ENCODE measurements around the gene FSTL4.

Gene FSTL4

GRCh38 chr5:133508845-133509741 lies 103.2 kb downstream of the FSTL4 start:
- no peak for DNase-seq (ENCODE audit: low spot score)
- in situ Hi-C loops (cut with MboI; ENCODE audit: low sequenced_read_pairs, unreplicated experiment): no loop called here
- no peak for TF ChIP-seq CTCF (IDR thresholded peaks at IDR 0.05; ENCODE audit: borderline replicate concordance, control extremely low read depth, extremely low read depth, insufficient read depth, missing control alignments)

- TF ChIP-seq CTCF (IDR thresholded peaks at IDR 0.05; ENCODE audit: borderline replicate concordance, control extremely low read depth, extremely low read depth, insufficient read depth, missing control alignments): no peak
- in situ Hi-C loops (cut with MboI; ENCODE audit: low sequenced_read_pairs, unreplicated experiment): no loop called here
- no peak for DNase-seq (ENCODE audit: low spot score)
Measured at GRCh38 chr5:133508331-133508730, 104.0 kb downstream of the FSTL4 start.

- in situ Hi-C loops (cut with MboI; ENCODE audit: low sequenced_read_pairs, unreplicated experiment): no loop called here
- no peak for DNase-seq (ENCODE audit: low spot score)
- no peak for TF ChIP-seq CTCF (IDR thresholded peaks at IDR 0.05; ENCODE audit: borderline replicate concordance, control extremely low read depth, extremely low read depth, insufficient read depth, missing control alignments)
Measured at GRCh38 chr5:133506181-133506580, 106.2 kb downstream of the FSTL4 start.

GRCh38 chr5:133503511-133503910 lies 108.8 kb downstream of the FSTL4 start:
- DNase-seq (ENCODE audit: low spot score): no peak
- TF ChIP-seq CTCF (IDR thresholded peaks at IDR 0.05; ENCODE audit: borderline replicate concordance, control extremely low read depth, extremely low read depth, insufficient read depth, missing control alignments): no peak
- in situ Hi-C loops (cut with MboI; ENCODE audit: low sequenced_read_pairs, unreplicated experiment): no loop called here

- no peak for DNase-seq (ENCODE audit: low spot score)
- in situ Hi-C loops (cut with MboI; ENCODE audit: low sequenced_read_pairs, unreplicated experiment): no loop called here
- no peak for TF ChIP-seq CTCF (IDR thresholded peaks at IDR 0.05; ENCODE audit: borderline replicate concordance, control extremely low read depth, extremely low read depth, insufficient read depth, missing control alignments)
Measured at GRCh38 chr5:133499895-133500294, 112.4 kb downstream of the FSTL4 start.

GRCh38 chr5:133497608-133498348 lies 114.6 kb downstream of the FSTL4 start:
- no peak for TF ChIP-seq CTCF (IDR thresholded peaks at IDR 0.05; ENCODE audit: borderline replicate concordance, control extremely low read depth, extremely low read depth, insufficient read depth, missing control alignments)
- in situ Hi-C loops (cut with MboI; ENCODE audit: low sequenced_read_pairs, unreplicated experiment): no loop called here
- DNase-seq (ENCODE audit: low spot score): no peak

All from GM13976 (cell line).